HEK293 (cell line): ENCODE data around the gene SPINK1.

Source experiments
- HOXA7 ChIP-seq: sonication (generic); formaldehyde crosslinking; IDR thresholded peaks from 2 replicates; pipeline ENCODE4 v1.8.1; 2022; ENCODE audit warnings: missing genetic modification reagents, borderline replicate concordance
- KLF17 ChIP-seq: fragments of 450-650 bp; formaldehyde crosslinking; IDR thresholded peaks from 2 replicates; pipeline ENCODE4 v1.5.1; 2016; ENCODE audit warnings: missing biosample characterization, missing genetic modification characterization
- KLF8 ChIP-seq: fragments of 450-650 bp; formaldehyde crosslinking; IDR thresholded peaks from 2 replicates; pipeline ENCODE4 v1.5.1; 2016; ENCODE audit warnings: missing biosample characterization, missing genetic modification characterization
- MEIS1 ChIP-seq: sonication (generic); formaldehyde crosslinking; IDR thresholded peaks from 2 replicates; pipeline ENCODE4 v1.8.1; 2022; ENCODE audit warnings: missing genetic modification reagents, mild to moderate bottlenecking, borderline replicate concordance
- REST ChIP-seq: fragments of 450-650 bp; formaldehyde crosslinking; IDR thresholded peaks from 2 replicates; pipeline ENCODE4 v1.5.1; 2016; ENCODE audit warnings: missing biosample characterization, missing genetic modification characterization
- SP3 ChIP-seq: fragments of 450-650 bp; formaldehyde crosslinking; IDR thresholded peaks from 2 replicates; pipeline ENCODE4 v1.5.1; 2016; ENCODE audit warnings: missing biosample characterization, missing genetic modification characterization
- ZBTB7A ChIP-seq: fragments of 450-650 bp; formaldehyde crosslinking; IDR thresholded peaks from 2 replicates; pipeline ENCODE4 v1.5.1; 2016; ENCODE audit warnings: low read depth, missing biosample characterization, missing genetic modification characterization
- ZEB2 ChIP-seq: fragments of 450-650 bp; formaldehyde crosslinking; IDR thresholded peaks from 2 replicates; pipeline ENCODE4 v1.5.1; 2016; ENCODE audit warnings: missing biosample characterization, missing genetic modification characterization
- ZNF274 ChIP-seq, 2 experiments: fragments of 200-500 bp in 1 of 2; fragments of 450-650 bp in 1 of 2; sonication (Bioruptor generic) in 1 of 2; formaldehyde crosslinking in 1 of 2; IDR thresholded peaks; 2 replicates each; pipeline versions ENCODE4 v1.5.1 to v1.6.1; 2014 to 2016; ENCODE audit warnings: borderline replicate concordance in 1 of 2, inconsistent platforms in 1 of 2, low read length in 1 of 2, missing biosample characterization in 1 of 2, missing genetic modification characterization in 1 of 2
- ZNF660 ChIP-seq: fragments of 450-650 bp; IDR thresholded peaks from 2 replicates; pipeline ENCODE4 v1.5.1; 2018; ENCODE audit warnings: missing biosample characterization, mild to moderate bottlenecking, missing genetic modification characterization
- ZSCAN5A ChIP-seq: fragments of 450-650 bp; formaldehyde crosslinking; IDR thresholded peaks from 2 replicates; pipeline ENCODE4 v1.5.1; 2016; ENCODE audit warnings: missing biosample characterization, missing genetic modification characterization
- TF ChIP-seq, protein P1 (sequence below): fragments of 450-650 bp; formaldehyde crosslinking; IDR thresholded peaks from 2 replicates; pipeline ENCODE4 v1.5.1; 2016; ENCODE audit warnings: missing biosample characterization, missing genetic modification characterization

DNA sequence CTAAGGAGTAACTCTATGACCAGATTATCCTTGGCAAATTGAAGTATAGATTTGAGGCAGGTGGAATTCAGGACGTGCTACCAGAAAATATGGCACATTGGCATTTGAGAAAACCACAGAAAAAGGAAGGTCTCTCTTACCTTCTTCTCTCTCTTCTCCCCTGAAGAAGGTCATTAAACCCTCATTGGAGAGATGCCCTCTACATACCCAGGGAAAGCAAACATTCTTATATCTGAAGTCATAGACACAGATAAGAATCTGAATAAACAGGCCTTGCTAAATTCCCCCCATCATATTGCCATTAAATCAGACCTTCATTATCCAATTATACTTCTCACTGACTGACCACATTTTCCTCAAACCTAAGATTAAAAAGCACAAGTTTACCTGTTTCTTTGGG is 17.8 kb downstream of the SPINK1 start:
- TF ChIP-seq ZSCAN5A (tag by site-specific recombination) (no peak), ZNF660 (tag by site-specific recombination) (no peak), ZBTB7A (no peak), ZNF274 (IDR thresholded peaks at IDR 0.05; ENCODE audit: low read length) (no peak), ZNF274 (tag by site-specific recombination; IDR thresholded peaks at IDR 0.05; ENCODE audit: borderline replicate concordance) (no peak), MEIS1 (CRISPR knock-in tag) (no peak), KLF17 (tag by site-specific recombination) (no peak), ZEB2 (tag by site-specific recombination) (no peak), KLF8 (tag by site-specific recombination) (no peak), SP3 (tag by site-specific recombination) (no peak), REST (tag by site-specific recombination) (no peak), HOXA7 (no peak)
- TF ChIP-seq, protein P1, sequence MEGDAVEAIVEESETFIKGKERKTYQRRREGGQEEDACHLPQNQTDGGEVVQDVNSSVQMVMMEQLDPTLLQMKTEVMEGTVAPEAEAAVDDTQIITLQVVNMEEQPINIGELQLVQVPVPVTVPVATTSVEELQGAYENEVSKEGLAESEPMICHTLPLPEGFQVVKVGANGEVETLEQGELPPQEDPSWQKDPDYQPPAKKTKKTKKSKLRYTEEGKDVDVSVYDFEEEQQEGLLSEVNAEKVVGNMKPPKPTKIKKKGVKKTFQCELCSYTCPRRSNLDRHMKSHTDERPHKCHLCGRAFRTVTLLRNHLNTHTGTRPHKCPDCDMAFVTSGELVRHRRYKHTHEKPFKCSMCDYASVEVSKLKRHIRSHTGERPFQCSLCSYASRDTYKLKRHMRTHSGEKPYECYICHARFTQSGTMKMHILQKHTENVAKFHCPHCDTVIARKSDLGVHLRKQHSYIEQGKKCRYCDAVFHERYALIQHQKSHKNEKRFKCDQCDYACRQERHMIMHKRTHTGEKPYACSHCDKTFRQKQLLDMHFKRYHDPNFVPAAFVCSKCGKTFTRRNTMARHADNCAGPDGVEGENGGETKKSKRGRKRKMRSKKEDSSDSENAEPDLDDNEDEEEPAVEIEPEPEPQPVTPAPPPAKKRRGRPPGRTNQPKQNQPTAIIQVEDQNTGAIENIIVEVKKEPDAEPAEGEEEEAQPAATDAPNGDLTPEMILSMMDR = no peak
